Measurements from ENCODE around the gene GTPBP3.

DNA sequence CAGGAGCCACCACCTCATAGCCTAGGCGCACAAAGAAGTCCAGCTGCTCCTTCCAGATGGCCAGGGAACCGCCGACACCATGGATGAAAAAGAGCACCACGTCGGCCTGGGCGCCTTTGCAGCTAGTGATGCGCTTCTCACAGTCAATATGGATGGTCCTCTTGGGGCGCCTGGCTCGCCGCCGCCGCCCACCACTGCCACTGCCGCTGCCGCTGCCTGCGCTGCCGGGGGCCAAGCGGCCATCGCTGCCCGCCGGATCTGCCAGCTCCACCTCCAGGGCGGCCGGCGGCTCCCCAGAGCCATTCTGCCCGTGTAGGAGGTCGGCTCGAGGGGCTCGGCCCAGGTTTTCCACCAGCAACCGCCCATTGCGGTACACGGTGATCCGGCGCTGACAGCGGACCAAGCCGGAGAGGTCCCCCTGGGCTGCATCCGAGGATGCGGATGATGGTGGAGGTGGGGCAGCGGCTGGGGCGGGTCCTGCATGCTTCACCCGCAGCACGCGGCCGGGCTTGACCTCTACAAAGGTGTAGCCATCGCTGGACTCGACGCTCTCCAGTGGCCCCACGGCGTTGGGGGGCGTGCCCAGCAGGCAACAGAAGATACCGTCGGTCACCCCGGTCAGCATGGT is 36.2 kb upstream of the GTPBP3 start:
- TF ChIP-seq, protein P1, sequence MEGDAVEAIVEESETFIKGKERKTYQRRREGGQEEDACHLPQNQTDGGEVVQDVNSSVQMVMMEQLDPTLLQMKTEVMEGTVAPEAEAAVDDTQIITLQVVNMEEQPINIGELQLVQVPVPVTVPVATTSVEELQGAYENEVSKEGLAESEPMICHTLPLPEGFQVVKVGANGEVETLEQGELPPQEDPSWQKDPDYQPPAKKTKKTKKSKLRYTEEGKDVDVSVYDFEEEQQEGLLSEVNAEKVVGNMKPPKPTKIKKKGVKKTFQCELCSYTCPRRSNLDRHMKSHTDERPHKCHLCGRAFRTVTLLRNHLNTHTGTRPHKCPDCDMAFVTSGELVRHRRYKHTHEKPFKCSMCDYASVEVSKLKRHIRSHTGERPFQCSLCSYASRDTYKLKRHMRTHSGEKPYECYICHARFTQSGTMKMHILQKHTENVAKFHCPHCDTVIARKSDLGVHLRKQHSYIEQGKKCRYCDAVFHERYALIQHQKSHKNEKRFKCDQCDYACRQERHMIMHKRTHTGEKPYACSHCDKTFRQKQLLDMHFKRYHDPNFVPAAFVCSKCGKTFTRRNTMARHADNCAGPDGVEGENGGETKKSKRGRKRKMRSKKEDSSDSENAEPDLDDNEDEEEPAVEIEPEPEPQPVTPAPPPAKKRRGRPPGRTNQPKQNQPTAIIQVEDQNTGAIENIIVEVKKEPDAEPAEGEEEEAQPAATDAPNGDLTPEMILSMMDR (IDR thresholded peaks at IDR 0.05): no peak
- TF ChIP-seq ZFX (IDR thresholded peaks at IDR 0.05; ENCODE audit: borderline replicate concordance): no peak

All from 22Rv1 (cell line).